ENCODE results near the gene ACTN4.

DNA sequence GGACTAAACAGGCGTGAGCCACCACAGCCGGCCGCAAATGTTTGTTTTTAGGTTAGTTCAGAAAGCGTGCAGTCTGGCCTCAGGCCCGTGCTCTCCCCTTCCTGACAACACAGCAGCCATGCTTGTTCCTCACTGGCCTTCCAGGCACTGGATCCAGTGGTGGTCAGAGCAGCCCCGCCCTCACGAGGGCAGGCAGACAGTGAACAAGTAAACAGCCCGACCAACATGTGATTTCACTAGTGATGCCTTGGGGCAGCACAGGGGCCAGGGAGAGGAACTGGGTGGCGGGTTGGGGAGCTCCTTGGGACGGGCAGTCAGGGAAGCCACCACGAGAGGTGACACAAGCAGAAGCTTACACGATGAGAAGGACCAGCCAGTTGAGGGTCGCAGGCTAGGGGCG, 56.1 kb downstream of the ACTN4 start:
- TF ChIP-seq, protein P1, sequence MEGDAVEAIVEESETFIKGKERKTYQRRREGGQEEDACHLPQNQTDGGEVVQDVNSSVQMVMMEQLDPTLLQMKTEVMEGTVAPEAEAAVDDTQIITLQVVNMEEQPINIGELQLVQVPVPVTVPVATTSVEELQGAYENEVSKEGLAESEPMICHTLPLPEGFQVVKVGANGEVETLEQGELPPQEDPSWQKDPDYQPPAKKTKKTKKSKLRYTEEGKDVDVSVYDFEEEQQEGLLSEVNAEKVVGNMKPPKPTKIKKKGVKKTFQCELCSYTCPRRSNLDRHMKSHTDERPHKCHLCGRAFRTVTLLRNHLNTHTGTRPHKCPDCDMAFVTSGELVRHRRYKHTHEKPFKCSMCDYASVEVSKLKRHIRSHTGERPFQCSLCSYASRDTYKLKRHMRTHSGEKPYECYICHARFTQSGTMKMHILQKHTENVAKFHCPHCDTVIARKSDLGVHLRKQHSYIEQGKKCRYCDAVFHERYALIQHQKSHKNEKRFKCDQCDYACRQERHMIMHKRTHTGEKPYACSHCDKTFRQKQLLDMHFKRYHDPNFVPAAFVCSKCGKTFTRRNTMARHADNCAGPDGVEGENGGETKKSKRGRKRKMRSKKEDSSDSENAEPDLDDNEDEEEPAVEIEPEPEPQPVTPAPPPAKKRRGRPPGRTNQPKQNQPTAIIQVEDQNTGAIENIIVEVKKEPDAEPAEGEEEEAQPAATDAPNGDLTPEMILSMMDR (conservative IDR thresholded peaks at IDR 0.05 in 1 of 2, IDR thresholded peaks at IDR 0.05 in 1 of 2; ENCODE audit: extremely low read depth in 1 of 2, insufficient read depth in 1 of 2, low read depth in 1 of 2, low read length in 2 of 2): no peak
- TF ChIP-seq EZH2 (IDR thresholded peaks at IDR 0.05; ENCODE audit: borderline replicate concordance, low read length): no peak

Data from mammary epithelial cell (primary cell).